Right ventricle myocardium superior (tissue), 1 donor: ENCODE results near the gene ATP13A4. TPM values are rescaled to one million over a fixed set of nuclear protein-coding genes. Genes with fewer than 3 reads are reported as not detected.

Experiments used
- ATAC-seq: fragments of 200-7000 bp; cut with Tn5 transposase; one replicate; pipeline ENCODE4 v1.9.1; 2020; ENCODE audit warnings: mild to moderate bottlenecking; ENCODE audit not compliant: poor library complexity
- DNase-seq: peaks from one replicate; pipeline ENCODE4 v3.0.0-alpha.2; 2020
- intact Hi-C: fragments of 100-400 bp; cut with DNase I; formaldehyde crosslinking; loops from one replicate; pipeline ENCODE4 v1.11.2; 2022
- total RNA-seq: library from RNA; stranded (reverse); fragmentation: NEBNext Ultra II Directional; extraction: Animal tissue kit (Norgen Biotek cat#: 25700); gene quantifications from one replicate; pipeline ENCODE4 v1.2.1, GENCODE V29; 2021
- donor health status: DM: no; HTN: yes; CAD: no; lungs with severe emphysema.

The ATP13A4 gene
- total RNA-seq, 1 donor from 2014 or later, result 0.11 TPM

- intact Hi-C loops, result no loop called here
- no peak for DNase-seq
- ATAC-seq, result no peak
Observed at GRCh38 chr3:193507566-193507965, 47.1 kb downstream of the ATP13A4 start.

GRCh38 chr3:193506921-193507320, 47.8 kb downstream of the ATP13A4 start:
- intact Hi-C loops, result no loop called here
- DNase-seq (no peak), ATAC-seq (no peak)

GRCh38 chr3:193502871-193503270, 51.8 kb downstream of the ATP13A4 start:
- ATAC-seq (no peak), DNase-seq (no peak)

GRCh38 chr3:193499801-193500485, 54.8 kb downstream of the ATP13A4 start:
- intact Hi-C loops, result no loop called here
- DNase-seq (no peak), ATAC-seq (no peak)

More at GRCh38 chr3:193502871-193503270, 51.8 kb downstream of the ATP13A4 start:
- intact Hi-C loops, result no loop called here

- intact Hi-C loops, result no loop called here
- DNase-seq, result no peak
- ATAC-seq, result peak; percentile 31
Observed at GRCh38 chr3:193499136-193499770, 55.4 kb downstream of the ATP13A4 start.

- DNase-seq (no peak), ATAC-seq (no peak)
- intact Hi-C loops, result no loop called here
Observed at GRCh38 chr3:193498215-193498614, 56.5 kb downstream of the ATP13A4 start.

- intact Hi-C loops, result no loop called here
- no peak for DNase-seq
- ATAC-seq, result no peak
Observed at GRCh38 chr3:193496658-193497057, 58.0 kb downstream of the ATP13A4 start.

- ATAC-seq (no peak), DNase-seq (no peak)
- intact Hi-C loops, result no loop called here
Observed at GRCh38 chr3:193491026-193491425, 63.7 kb downstream of the ATP13A4 start.

- ATAC-seq (no peak), DNase-seq (no peak)
- intact Hi-C loops, result no loop called here
Observed at GRCh38 chr3:193490580-193490979, 64.1 kb downstream of the ATP13A4 start.

- no peak for DNase-seq
- intact Hi-C loops, result no loop called here
- ATAC-seq, result no peak
Observed at GRCh38 chr3:193489949-193490348, 64.7 kb downstream of the ATP13A4 start.

GRCh38 chr3:193488741-193489140, 66.0 kb downstream of the ATP13A4 start:
- intact Hi-C loops, result no loop called here
- ATAC-seq (no peak), DNase-seq (no peak)

GRCh38 chr3:193483988-193484539, 70.6 kb downstream of the ATP13A4 start:
- intact Hi-C loops, result no loop called here
- DNase-seq (no peak), ATAC-seq (no peak)

GRCh38 chr3:193481436-193481835, 73.3 kb downstream of the ATP13A4 start:
- intact Hi-C loops, result no loop called here
- ATAC-seq (no peak), DNase-seq (no peak)

- no peak for ATAC-seq
- intact Hi-C loops, result no loop called here
- DNase-seq, result no peak
Observed at GRCh38 chr3:193474446-193474845, 80.2 kb downstream of the ATP13A4 start.

GRCh38 chr3:193470710-193471109, 84.0 kb downstream of the ATP13A4 start:
- DNase-seq (no peak), ATAC-seq (no peak)
- intact Hi-C loops, result no loop called here

- DNase-seq (no peak), ATAC-seq (no peak)
- intact Hi-C loops, result no loop called here
Observed at GRCh38 chr3:193465992-193466608, 88.6 kb downstream of the ATP13A4 start.

- ATAC-seq (no peak), DNase-seq (no peak)
- intact Hi-C loops, result loop anchor here (5.0 kb wide), 1 partner anchor 102 kb away; no protein-coding TSS in a partner anchor
Observed at GRCh38 chr3:193464889-193465288, 89.8 kb downstream of the ATP13A4 start.

GRCh38 chr3:193457526-193457925, 97.2 kb downstream of the ATP13A4 start:
- ATAC-seq, result no peak
- intact Hi-C loops, result no loop called here
- DNase-seq, result no peak

- DNase-seq (no peak), ATAC-seq (no peak)
- intact Hi-C loops, result no loop called here
Observed at GRCh38 chr3:193452338-193452737, 102.4 kb downstream of the ATP13A4 start.

- intact Hi-C loops, result no loop called here
- DNase-seq (no peak), ATAC-seq (no peak)
Observed at GRCh38 chr3:193451902-193452301, 102.8 kb downstream of the ATP13A4 start.
